Muscle of leg (tissue), 11 donors: Measurements from ENCODE around the gene CTNNA1. TPM values are rescaled to one million over a fixed set of nuclear protein-coding genes. Genes with fewer than 3 reads are reported as not detected.
A peak's percentile ranks its signal among the peaks of the same experiment; 100 is the strongest.
"Not testable (repeated sequence)": the region's sequence is repeated elsewhere in the genome, so short reads cannot be mapped to it uniquely, and the experiment has no call there.

Experiments used
- DNase-seq: peaks from one replicate; pipeline ENCODE4 v3.0.0; 2013
- H3K27ac ChIP-seq: one replicate; pipeline ENCODE4 v1.5.1; 2013; ENCODE audit warnings: mild to moderate bottlenecking, low read length, control low read depth
- H3K27me3 ChIP-seq: one replicate; pipeline ENCODE4 v1.6.1; 2013; ENCODE audit warnings: low read length; ENCODE audit not compliant: control insufficient read depth, insufficient read depth
- H3K36me3 ChIP-seq: one replicate; pipeline ENCODE4 v1.6.1; 2013; ENCODE audit warnings: low read length; ENCODE audit not compliant: control insufficient read depth, insufficient read depth
- H3K4me1 ChIP-seq: one replicate; pipeline ENCODE4 v1.6.1; 2013; ENCODE audit warnings: low read length; ENCODE audit not compliant: control insufficient read depth, insufficient read depth
- H3K4me3 ChIP-seq: one replicate; pipeline ENCODE4 v1.5.1; 2013; ENCODE audit warnings: low read length, control low read depth
- H3K9me3 ChIP-seq: replicated peaks from 2 replicates; pipeline ENCODE4 v1.6.1; 2013; ENCODE audit warnings: low read depth, low read length; ENCODE audit not compliant: control insufficient read depth
- WGBS: methylation state at CpG from one replicate; pipeline ENCODE4 v1.1.5; 2013; ENCODE audit warnings: missing lambda C conversion rate; ENCODE audit not compliant: insufficient coverage; 5-methylcytosine and 5-hydroxymethylcytosine counted together
- polyA plus RNA-seq, 8 donors: library from polyadenylated mRNA; unstranded; fragments of 120-200 nt; gene quantifications; one replicate each; pipeline versions ENCODE4 v1.2.1 to v1.2.3, GENCODE V29; 2013; ENCODE audit warnings: inconsistent platforms in 1 of 8, low replicate concordance in 1 of 8; ENCODE audit not compliant: insufficient read length in 8 of 8, insufficient read depth in 1 of 8
- total RNA-seq: library from RNA; stranded (reverse); fragments of 120-200 nt; gene quantifications from one replicate; pipeline ENCODE4 v1.2.4, GENCODE V29; 2013

The CTNNA1 gene
- total and polyA plus RNA-seq, 9 donors, result 247 to 344 (median 297) TPM

DNA sequence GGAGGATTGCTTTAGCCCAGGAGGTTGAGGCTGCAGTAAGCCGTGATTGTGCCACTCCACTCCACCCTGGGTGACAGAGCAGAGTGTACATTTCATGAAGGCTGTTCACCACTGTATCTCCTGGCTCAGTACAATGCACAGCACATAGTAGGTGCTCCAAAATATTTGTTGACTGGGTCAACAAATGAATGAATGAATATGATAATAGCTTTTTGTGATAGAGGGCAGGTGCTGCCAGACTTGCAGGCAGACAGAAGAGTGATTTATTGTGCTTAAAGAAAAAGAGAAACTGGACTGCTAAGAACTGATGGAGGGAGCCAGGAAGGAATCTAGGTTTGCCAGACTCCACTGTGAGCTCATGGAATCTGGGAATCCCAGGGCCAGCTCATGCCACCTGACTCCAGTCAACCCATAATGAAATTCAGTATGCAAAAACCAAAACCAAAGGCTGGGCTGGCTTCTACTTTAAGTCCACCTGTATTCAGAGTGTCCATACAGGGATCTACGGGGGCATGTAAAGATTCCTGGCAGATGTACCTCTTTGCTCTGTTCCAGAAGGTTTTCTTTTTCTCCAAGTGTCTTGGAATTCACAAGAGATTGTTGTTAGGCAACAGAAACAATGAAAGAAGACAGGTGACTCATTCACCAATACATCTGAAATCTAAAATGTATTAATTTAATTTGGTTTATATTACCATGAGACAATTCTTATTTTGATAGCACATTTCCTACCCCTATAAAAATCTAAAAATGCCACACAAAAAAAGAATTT, 15.5 kb upstream of the CTNNA1 start:
- Histone ChIP-seq H3K27me3 (no peaks in the 10 kb centered on the region), H3K27ac (no peak overlapping the region), H3K4me1 (peaks cover 5% of the 10 kb centered on the region), H3K4me3 (no peak overlapping the region), H3K36me3 (no peaks in the 10 kb centered on the region), H3K9me3 (no peaks in the 10 kb centered on the region)
- WGBS, result 83% methylated on average over 1 of the region's 2 CpGs
- DNase-seq, result peak; percentile 52

GRCh38 chr5:138738399-138738798, 14.8 kb upstream of the CTNNA1 start:
- Histone ChIP-seq H3K4me1 (peaks cover 5% of the 10 kb centered on the region), H3K36me3 (no peaks in the 10 kb centered on the region), H3K27me3 (no peaks in the 10 kb centered on the region), H3K27ac (no peak overlapping the region), H3K9me3 (no peaks in the 10 kb centered on the region), H3K4me3 (no peak overlapping the region)
- no peak for DNase-seq
- 50% methylated on average over 1 of the region's 4 CpGs for WGBS

GRCh38 chr5:138739938-138740337, 13.3 kb upstream of the CTNNA1 start:
- no peaks in the 10 kb centered on the region for H3K36me3 ChIP-seq
- H3K4me3 ChIP-seq, result no peak overlapping the region
- no peak overlapping the region for H3K27ac ChIP-seq
- no peaks in the 10 kb centered on the region for H3K27me3 ChIP-seq
- H3K4me1 ChIP-seq, result peaks cover 5% of the 10 kb centered on the region
- 80% methylated on average over 1 of the region's 1 CpG for WGBS
- no peak for DNase-seq
- H3K9me3 ChIP-seq, result no peaks in the 10 kb centered on the region

DNA sequence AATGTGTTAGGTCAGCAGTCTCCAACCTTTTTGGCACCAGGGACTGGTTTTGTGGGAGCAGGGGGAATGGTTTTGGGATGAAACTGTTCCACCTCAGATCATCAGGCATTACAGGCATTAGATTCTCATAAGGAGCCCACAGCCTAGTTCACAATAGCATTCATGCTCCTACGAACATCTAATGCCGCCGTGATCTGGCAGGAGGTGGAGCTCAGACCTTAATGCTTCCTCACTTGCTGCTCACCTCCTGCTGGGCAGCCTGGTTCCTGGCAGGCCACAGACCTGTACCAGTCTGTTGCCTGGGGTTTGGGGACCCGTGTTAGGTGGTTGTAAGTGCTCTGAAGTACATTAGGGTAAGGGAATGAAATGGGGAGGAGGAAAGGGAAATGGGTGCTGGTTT, 9.7 kb upstream of the CTNNA1 start:
- DNase-seq, result no peak
- H3K9me3 ChIP-seq, result no peaks in the 10 kb centered on the region
- H3K27ac ChIP-seq, result no peak overlapping the region
- peaks cover 5% of the 10 kb centered on the region for H3K4me1 ChIP-seq
- WGBS, result 60% methylated on average over 4 of the region's 4 CpGs
- H3K27me3 ChIP-seq, result no peaks in the 10 kb centered on the region
- H3K36me3 ChIP-seq, result no peaks in the 10 kb centered on the region
- H3K4me3 ChIP-seq, result no peak overlapping the region

GRCh38 chr5:138745268-138745667, 8.0 kb upstream of the CTNNA1 start:
- Histone ChIP-seq H3K27me3 (no peaks in the 10 kb centered on the region), H3K4me3 (no peak overlapping the region), H3K36me3 (no peaks in the 10 kb centered on the region), H3K4me1 (peaks cover 5% of the 10 kb centered on the region), H3K27ac (no peak overlapping the region), H3K9me3 (no peaks in the 10 kb centered on the region)
- no peak for DNase-seq
- 78% methylated on average over 5 of the region's 6 CpGs for WGBS

DNA sequence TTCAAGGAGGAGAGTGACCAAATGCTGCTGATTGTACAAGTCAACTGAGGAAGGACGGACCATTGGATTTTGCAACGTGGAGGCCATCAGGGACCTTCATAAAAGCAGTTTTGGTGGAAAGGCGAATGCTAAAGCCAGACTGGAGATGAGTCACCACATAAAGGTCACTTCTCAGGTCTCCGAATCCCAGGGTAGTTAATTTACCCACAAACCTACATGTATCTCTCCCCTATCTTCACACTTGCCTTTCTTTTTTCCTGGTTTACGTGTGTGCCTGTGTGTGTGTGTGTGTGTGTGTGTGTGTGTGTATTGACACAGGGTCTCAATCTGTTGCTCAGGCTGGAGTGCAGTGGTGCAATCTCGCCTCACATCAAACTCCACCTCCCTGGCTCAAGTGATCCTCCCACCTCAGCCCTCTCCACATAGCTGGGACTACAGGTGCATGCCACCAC, 4.6 kb upstream of the CTNNA1 start:
- no peak overlapping the region for H3K4me3 ChIP-seq
- no peak overlapping the region for H3K27ac ChIP-seq
- 54% methylated on average over 2 of the region's 6 CpGs for WGBS
- no peaks in the 10 kb centered on the region for H3K9me3 ChIP-seq
- no peak for DNase-seq
- H3K36me3 ChIP-seq, result no peaks in the 10 kb centered on the region
- no peaks in the 10 kb centered on the region for H3K27me3 ChIP-seq
- H3K4me1 ChIP-seq, result peaks cover 6% of the 10 kb centered on the region

- not testable (repeated sequence) for H3K27me3 ChIP-seq, H3K4me3 ChIP-seq, H3K9me3 ChIP-seq, DNase-seq, H3K27ac ChIP-seq
- Histone ChIP-seq H3K4me1 (peaks cover 22% of the 10 kb centered on the region), H3K36me3 (peaks cover 14% of the 10 kb centered on the region)
- WGBS, result 67% methylated on average over 1 of the region's 2 CpGs
Measured at GRCh38 chr5:138751344-138751743, 1.9 kb upstream of the CTNNA1 start.

DNA sequence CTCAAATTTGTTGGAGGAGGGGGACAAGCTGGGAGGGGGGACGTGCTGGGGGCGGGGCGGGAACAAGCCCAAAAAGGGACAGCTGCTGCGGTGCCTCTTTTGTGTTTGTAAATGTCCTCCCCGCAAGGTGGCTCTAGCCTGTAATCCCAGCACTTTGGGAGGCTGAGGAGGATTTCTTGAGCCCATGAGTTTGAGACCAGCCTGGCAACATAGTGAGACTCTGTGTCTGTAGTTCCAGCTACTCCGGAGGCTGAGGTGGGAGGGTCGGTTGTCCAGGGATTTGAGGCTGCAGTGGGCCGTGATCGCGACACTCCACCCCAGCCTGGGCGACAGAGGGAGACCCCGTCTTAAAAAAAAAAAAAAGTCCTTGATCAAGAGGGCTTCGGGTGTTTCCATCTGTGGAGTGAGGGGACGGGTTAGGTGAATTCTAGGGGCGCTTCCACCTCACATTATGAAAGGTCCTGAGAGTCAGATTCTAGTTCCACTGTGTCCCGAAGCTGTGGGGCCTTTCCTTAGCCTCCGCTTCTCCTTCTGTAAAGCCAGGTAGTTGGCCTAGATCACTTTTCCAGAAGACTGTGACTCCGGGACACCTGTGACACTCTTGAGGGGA, 779 bp upstream of the CTNNA1 start:
- 9% methylated on average over 13 of the region's 18 CpGs for WGBS
- Histone ChIP-seq H3K36me3 (peaks cover 23% of the 10 kb centered on the region), H3K27me3 (no peaks in the 10 kb centered on the region), H3K9me3 (no peaks in the 10 kb centered on the region), H3K27ac (peak overlapping the region; percentile 99), H3K4me3 (peak overlapping the region; percentile 78), H3K4me1 (peaks cover 22% of the 10 kb centered on the region)
- peak; percentile 79 for DNase-seq

- Histone ChIP-seq H3K4me3 (peak overlapping the region; percentile 78), H3K36me3 (peaks cover 36% of the 10 kb centered on the region), H3K9me3 (peaks cover 5% of the 10 kb centered on the region), H3K27me3 (no peaks in the 10 kb centered on the region), H3K27ac (peak overlapping the region; percentile 99), H3K4me1 (peaks cover 22% of the 10 kb centered on the region)
- WGBS, result under 1% methylated on average over 48 of the region's 58 CpGs
- peak; percentile 95 for DNase-seq
Measured at GRCh38 chr5:138753794-138754698, 821 bp downstream of the CTNNA1 start.

- peak overlapping the region; percentile 99 for H3K27ac ChIP-seq
- H3K4me3 ChIP-seq, result peak overlapping the region; percentile 78
- 100% methylated on average over 1 of the region's 14 CpGs for WGBS
- no peaks in the 10 kb centered on the region for H3K27me3 ChIP-seq
- peaks cover 5% of the 10 kb centered on the region for H3K9me3 ChIP-seq
- H3K4me1 ChIP-seq, result peaks cover 22% of the 10 kb centered on the region
- H3K36me3 ChIP-seq, result peaks cover 42% of the 10 kb centered on the region
- DNase-seq, result peak; percentile 14
Measured at GRCh38 chr5:138754699-138755057, 1.5 kb downstream of the CTNNA1 start.
